ENCODE results near the gene PRICKLE1. TPM values are rescaled to one million over a fixed set of nuclear protein-coding genes. Genes with fewer than 3 reads are reported as not detected.

The PRICKLE1 gene
- total and polyA plus RNA-seq, 2 experiments from 2014 or later, result 7.7 to 51.7 TPM

GRCh38 chr12:42444192-42444943 lies 145.2 kb downstream of the PRICKLE1 start:
- Mint-ChIP-seq H3K4me1 (peaks cover 48% of the 10 kb centered on the region), H3K4me3 (no peak overlapping the region), H3K9me3 (peaks cover 10% of the 10 kb centered on the region; the same call in 2 of the 3 replicates), H3K27me3 (ENCODE audit: insufficient read depth, low read depth, poor library complexity) (peaks cover 2% of the 10 kb centered on the region), H3K27ac (no peak overlapping the region), H3K36me3 (ENCODE audit: low read depth) (peaks cover 60% of the 10 kb centered on the region)
- H3K79me2 ChIP-seq (replicated peaks; ENCODE audit: insufficient read depth), result no peaks in the 10 kb centered on the region
- no peaks in the 10 kb centered on the region for H4K20me1 ChIP-seq (replicated peaks; ENCODE audit: insufficient read depth)
- no peaks in the 10 kb centered on the region for H3K36me3 ChIP-seq (ENCODE audit: insufficient read depth)
- no peak overlapping the region for H3K27ac ChIP-seq (ENCODE audit: low read depth)
- ATAC-seq (no peak), DNase-seq (ENCODE audit: low spot score) (no peak)
- H2AFZ ChIP-seq, result no peak overlapping the region
- no peak overlapping the region for H3K4me2 ChIP-seq
- H3K4me3 ChIP-seq, result no peak overlapping the region
- no peak for TF ChIP-seq NANOG (IDR thresholded peaks at IDR 0.05; ENCODE audit: borderline replicate concordance)
- TF ChIP-seq, protein P1, sequence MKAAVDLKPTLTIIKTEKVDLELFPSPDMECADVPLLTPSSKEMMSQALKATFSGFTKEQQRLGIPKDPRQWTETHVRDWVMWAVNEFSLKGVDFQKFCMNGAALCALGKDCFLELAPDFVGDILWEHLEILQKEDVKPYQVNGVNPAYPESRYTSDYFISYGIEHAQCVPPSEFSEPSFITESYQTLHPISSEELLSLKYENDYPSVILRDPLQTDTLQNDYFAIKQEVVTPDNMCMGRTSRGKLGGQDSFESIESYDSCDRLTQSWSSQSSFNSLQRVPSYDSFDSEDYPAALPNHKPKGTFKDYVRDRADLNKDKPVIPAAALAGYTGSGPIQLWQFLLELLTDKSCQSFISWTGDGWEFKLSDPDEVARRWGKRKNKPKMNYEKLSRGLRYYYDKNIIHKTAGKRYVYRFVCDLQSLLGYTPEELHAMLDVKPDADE (IDR thresholded peaks at IDR 0.05), result no peak
- no peak for TF ChIP-seq CREB1 (CRISPR knock-in tag; IDR thresholded peaks at IDR 0.05; ENCODE audit: low read depth)
- no peak for TF ChIP-seq JUNB (IDR thresholded peaks at IDR 0.05; ENCODE audit: unreplicated experiment)
- no peak for TF ChIP-seq EZH2 (IDR thresholded peaks at IDR 0.05; ENCODE audit: low read depth, unreplicated experiment)
- TF ChIP-seq, protein P2, sequence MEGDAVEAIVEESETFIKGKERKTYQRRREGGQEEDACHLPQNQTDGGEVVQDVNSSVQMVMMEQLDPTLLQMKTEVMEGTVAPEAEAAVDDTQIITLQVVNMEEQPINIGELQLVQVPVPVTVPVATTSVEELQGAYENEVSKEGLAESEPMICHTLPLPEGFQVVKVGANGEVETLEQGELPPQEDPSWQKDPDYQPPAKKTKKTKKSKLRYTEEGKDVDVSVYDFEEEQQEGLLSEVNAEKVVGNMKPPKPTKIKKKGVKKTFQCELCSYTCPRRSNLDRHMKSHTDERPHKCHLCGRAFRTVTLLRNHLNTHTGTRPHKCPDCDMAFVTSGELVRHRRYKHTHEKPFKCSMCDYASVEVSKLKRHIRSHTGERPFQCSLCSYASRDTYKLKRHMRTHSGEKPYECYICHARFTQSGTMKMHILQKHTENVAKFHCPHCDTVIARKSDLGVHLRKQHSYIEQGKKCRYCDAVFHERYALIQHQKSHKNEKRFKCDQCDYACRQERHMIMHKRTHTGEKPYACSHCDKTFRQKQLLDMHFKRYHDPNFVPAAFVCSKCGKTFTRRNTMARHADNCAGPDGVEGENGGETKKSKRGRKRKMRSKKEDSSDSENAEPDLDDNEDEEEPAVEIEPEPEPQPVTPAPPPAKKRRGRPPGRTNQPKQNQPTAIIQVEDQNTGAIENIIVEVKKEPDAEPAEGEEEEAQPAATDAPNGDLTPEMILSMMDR (conservative IDR thresholded peaks at IDR 0.05; ENCODE audit: low read depth in 2 of 2), result no peak
- TF ChIP-seq REST (IDR thresholded peaks at IDR 0.05; ENCODE audit: unreplicated experiment), result no peak
- no peak for TF ChIP-seq ZNF114 (CRISPR knock-in tag; IDR thresholded peaks at IDR 0.05)
- no peak for TF ChIP-seq EZH2phosphoT487 (IDR thresholded peaks at IDR 0.05; ENCODE audit: unreplicated experiment)
- no peak for TF ChIP-seq ZNF331 (CRISPR knock-in tag; IDR thresholded peaks at IDR 0.05; ENCODE audit: low read depth)
- TF ChIP-seq POLR2AphosphoS5 (IDR thresholded peaks at IDR 0.05; ENCODE audit: low read depth), result no peak
- TF ChIP-seq STAT1 (IDR thresholded peaks at IDR 0.05; ENCODE audit: unreplicated experiment), result no peak
- TF ChIP-seq ZNF462 (CRISPR knock-in tag; IDR thresholded peaks at IDR 0.05), result no peak
- no peaks in the 10 kb centered on the region for H3K27me3 ChIP-seq (ENCODE audit: insufficient read depth)
- no peaks in the 10 kb centered on the region for H3K9me2 ChIP-seq (ENCODE audit: insufficient read depth)
- H3K4me1 ChIP-seq (ENCODE audit: insufficient read depth), result peaks cover 47% of the 10 kb centered on the region
- no peaks in the 10 kb centered on the region for H3F3A ChIP-seq (replicated peaks; ENCODE audit: low read depth)
